Measurements from ENCODE around the gene IWS1.

The IWS1 gene

DNA sequence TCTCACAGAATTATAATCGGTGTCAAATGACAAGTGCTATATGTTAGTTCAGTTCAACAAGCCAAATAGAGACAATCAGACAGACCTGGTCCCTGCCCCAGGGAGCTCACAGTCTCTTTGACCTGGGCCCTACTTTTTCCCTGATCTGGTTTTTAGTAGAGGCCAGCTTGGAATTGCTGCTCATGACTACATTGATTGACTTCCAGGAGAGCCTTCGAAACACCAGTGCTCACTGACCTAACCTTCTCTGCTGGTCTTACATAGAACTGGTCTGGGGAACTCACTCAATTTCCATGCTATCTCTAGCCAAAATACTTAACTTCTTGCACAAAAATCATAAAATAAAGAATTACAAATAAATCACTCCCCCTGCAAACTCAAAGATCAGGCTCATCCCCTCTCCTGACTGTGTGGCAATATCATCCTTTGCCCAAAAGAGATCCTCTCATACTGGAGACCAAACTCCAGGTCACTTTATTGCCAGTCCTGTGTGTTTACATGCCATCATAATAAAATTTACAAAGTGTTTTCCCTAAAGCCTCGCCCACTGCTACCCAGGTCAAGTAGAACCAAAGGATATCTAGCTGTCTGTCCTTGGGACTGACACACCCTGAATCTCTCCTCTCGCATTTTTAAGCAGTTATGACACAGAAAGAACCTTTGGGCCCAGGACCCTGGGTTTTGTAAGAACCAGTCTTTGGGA, 54.9 kb downstream of the IWS1 start:
- DNase-seq (ENCODE audit: low spot score) (no peak), ATAC-seq (ENCODE audit: low read depth) (no peak)
- TF ChIP-seq, protein P1, sequence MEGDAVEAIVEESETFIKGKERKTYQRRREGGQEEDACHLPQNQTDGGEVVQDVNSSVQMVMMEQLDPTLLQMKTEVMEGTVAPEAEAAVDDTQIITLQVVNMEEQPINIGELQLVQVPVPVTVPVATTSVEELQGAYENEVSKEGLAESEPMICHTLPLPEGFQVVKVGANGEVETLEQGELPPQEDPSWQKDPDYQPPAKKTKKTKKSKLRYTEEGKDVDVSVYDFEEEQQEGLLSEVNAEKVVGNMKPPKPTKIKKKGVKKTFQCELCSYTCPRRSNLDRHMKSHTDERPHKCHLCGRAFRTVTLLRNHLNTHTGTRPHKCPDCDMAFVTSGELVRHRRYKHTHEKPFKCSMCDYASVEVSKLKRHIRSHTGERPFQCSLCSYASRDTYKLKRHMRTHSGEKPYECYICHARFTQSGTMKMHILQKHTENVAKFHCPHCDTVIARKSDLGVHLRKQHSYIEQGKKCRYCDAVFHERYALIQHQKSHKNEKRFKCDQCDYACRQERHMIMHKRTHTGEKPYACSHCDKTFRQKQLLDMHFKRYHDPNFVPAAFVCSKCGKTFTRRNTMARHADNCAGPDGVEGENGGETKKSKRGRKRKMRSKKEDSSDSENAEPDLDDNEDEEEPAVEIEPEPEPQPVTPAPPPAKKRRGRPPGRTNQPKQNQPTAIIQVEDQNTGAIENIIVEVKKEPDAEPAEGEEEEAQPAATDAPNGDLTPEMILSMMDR (IDR thresholded peaks at IDR 0.05; ENCODE audit: poor library complexity, severe bottlenecking), result no peak
- peaks cover 7% of the 10 kb centered on the region for H3K36me3 ChIP-seq (ENCODE audit: low read depth)
- H3K27ac ChIP-seq (ENCODE audit: poor library complexity, severe bottlenecking), result no peak overlapping the region
- no peaks in the 10 kb centered on the region for H3K4me1 ChIP-seq (ENCODE audit: insufficient read depth, poor library complexity, severe bottlenecking)
- H3K27me3 ChIP-seq (ENCODE audit: insufficient read depth, poor library complexity, severe bottlenecking), result no peaks in the 10 kb centered on the region
- H3K4me3 ChIP-seq (ENCODE audit: severe bottlenecking), result no peak overlapping the region
- no peaks in the 10 kb centered on the region for H3K9me3 ChIP-seq (ENCODE audit: severe bottlenecking)

DNA sequence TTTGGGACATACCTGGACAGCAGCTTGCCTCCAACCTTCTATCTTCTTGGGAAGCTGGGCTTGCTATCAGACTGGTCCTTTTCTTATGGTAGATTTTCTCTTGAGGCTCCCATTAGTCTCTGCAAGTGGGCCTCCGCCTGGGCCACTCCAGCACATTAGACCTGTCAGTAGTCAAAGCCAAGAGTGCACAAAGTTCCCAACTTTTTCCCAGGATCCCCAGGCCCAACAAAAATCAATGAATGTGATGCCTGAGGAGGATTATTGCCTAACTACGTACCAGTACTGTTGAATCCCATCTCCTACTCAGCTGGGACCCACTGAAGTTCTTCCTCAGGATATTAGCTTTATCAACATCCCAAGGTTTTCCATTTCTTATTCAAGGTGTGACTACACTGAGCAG, 56.3 kb downstream of the IWS1 start:
- TF ChIP-seq, protein P1 (IDR thresholded peaks at IDR 0.05; ENCODE audit: poor library complexity, severe bottlenecking), result no peak
- H3K36me3 ChIP-seq (ENCODE audit: low read depth), result peaks cover 7% of the 10 kb centered on the region
- H3K4me1 ChIP-seq (ENCODE audit: insufficient read depth, poor library complexity, severe bottlenecking), result no peaks in the 10 kb centered on the region
- no peak overlapping the region for H3K27ac ChIP-seq (ENCODE audit: poor library complexity, severe bottlenecking)
- ATAC-seq (ENCODE audit: low read depth) (no peak), DNase-seq (ENCODE audit: low spot score) (no peak)
- H3K4me3 ChIP-seq (ENCODE audit: severe bottlenecking), result no peak overlapping the region
- H3K27me3 ChIP-seq (ENCODE audit: insufficient read depth, poor library complexity, severe bottlenecking), result no peaks in the 10 kb centered on the region
- no peaks in the 10 kb centered on the region for H3K9me3 ChIP-seq (ENCODE audit: severe bottlenecking)

DNA sequence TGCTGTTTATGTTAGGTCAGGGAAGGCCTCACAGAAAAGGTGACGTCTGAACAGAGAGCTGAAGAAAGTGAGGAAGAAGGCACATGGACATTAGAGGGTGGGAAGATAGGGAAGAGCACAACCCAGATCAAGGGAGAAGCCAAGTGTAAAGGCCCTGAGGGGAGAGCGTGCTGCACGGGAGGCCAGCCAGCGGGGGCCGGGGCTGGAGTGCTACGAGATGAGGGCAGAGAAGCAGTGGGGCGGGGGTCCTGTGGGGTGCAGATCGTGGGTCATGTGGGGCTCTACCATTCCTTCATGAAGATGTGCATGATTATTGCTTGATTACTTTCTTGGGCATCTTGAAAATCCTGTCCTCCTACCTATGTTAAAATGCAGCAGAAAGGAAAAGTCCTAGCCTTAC, 57.2 kb downstream of the IWS1 start:
- H3K9me3 ChIP-seq (ENCODE audit: severe bottlenecking), result no peaks in the 10 kb centered on the region
- DNase-seq (ENCODE audit: low spot score), result no peak
- H3K4me3 ChIP-seq (ENCODE audit: severe bottlenecking), result no peak overlapping the region
- H3K27me3 ChIP-seq (ENCODE audit: insufficient read depth, poor library complexity, severe bottlenecking), result no peaks in the 10 kb centered on the region
- H3K27ac ChIP-seq (ENCODE audit: poor library complexity, severe bottlenecking), result no peak overlapping the region
- H3K4me1 ChIP-seq (ENCODE audit: insufficient read depth, poor library complexity, severe bottlenecking), result no peaks in the 10 kb centered on the region
- ATAC-seq (ENCODE audit: low read depth), result no peak
- H3K36me3 ChIP-seq (ENCODE audit: low read depth), result peaks cover 7% of the 10 kb centered on the region
- TF ChIP-seq, protein P1 (IDR thresholded peaks at IDR 0.05; ENCODE audit: poor library complexity, severe bottlenecking), result no peak

DNA sequence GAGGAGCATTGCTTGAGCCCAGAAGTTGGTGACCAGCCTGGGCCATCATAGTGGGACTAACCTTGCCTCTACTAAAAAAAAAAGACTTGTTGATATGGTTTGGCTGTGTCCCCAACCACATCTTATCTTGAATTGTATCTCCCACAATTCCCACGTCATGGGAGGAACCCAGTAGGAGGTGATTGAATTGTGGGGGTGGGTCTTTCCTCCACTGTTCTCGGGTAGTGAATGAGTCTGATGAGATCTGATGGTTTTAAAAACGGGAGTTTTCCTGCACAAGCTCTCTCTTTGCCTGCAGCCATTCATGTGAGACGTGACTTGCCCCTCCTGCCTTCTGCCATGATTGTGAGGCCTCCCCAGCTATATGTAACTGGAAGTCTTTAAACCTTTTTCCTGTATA, 61.0 kb downstream of the IWS1 start:
- TF ChIP-seq, protein P1 (IDR thresholded peaks at IDR 0.05; ENCODE audit: poor library complexity, severe bottlenecking), result no peak
- Histone ChIP-seq H3K4me1 (ENCODE audit: insufficient read depth, poor library complexity, severe bottlenecking) (no peaks in the 10 kb centered on the region), H3K4me3 (ENCODE audit: severe bottlenecking) (no peak overlapping the region), H3K27me3 (ENCODE audit: insufficient read depth, poor library complexity, severe bottlenecking) (no peaks in the 10 kb centered on the region), H3K27ac (ENCODE audit: poor library complexity, severe bottlenecking) (no peak overlapping the region), H3K9me3 (ENCODE audit: severe bottlenecking) (no peaks in the 10 kb centered on the region), H3K36me3 (ENCODE audit: low read depth) (peaks cover 7% of the 10 kb centered on the region; the same call in 1 of the 2 replicates)
- DNase-seq (ENCODE audit: low spot score), result no peak
- no peak for ATAC-seq (ENCODE audit: low read depth)

All from RWPE2 (cell line).